ENCODE results near the gene SNRPB.

DNA sequence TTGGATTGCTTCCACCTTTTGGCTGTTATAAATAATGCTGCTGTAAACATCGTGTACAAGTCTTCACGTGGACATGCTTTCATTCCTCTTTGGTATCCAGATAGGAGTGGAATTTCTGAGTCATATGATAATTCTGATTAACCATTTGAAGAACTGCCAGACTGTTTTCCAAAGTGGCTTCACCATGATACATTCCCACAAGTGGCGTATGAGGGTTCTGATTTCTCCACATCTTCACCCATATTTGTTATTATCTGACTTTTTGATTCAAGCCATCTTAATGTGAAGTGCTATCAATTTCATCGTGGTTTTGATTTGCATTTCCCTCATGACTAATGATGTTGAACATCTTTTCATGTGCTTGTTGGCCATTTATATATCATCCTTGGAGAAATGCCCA, 2.9 kb upstream of the SNRPB start:
- TF ChIP-seq NFYB (CRISPR knock-in tag; conservative IDR thresholded peaks at IDR 0.05; ENCODE audit: low read depth) (no peak), TCF7 (CRISPR knock-in tag; IDR thresholded peaks at IDR 0.05; ENCODE audit: low read depth) (no peak)
- TF ChIP-seq, protein P1, sequence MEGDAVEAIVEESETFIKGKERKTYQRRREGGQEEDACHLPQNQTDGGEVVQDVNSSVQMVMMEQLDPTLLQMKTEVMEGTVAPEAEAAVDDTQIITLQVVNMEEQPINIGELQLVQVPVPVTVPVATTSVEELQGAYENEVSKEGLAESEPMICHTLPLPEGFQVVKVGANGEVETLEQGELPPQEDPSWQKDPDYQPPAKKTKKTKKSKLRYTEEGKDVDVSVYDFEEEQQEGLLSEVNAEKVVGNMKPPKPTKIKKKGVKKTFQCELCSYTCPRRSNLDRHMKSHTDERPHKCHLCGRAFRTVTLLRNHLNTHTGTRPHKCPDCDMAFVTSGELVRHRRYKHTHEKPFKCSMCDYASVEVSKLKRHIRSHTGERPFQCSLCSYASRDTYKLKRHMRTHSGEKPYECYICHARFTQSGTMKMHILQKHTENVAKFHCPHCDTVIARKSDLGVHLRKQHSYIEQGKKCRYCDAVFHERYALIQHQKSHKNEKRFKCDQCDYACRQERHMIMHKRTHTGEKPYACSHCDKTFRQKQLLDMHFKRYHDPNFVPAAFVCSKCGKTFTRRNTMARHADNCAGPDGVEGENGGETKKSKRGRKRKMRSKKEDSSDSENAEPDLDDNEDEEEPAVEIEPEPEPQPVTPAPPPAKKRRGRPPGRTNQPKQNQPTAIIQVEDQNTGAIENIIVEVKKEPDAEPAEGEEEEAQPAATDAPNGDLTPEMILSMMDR (IDR thresholded peaks at IDR 0.05): no peak
- TF ChIP-seq, protein P2, sequence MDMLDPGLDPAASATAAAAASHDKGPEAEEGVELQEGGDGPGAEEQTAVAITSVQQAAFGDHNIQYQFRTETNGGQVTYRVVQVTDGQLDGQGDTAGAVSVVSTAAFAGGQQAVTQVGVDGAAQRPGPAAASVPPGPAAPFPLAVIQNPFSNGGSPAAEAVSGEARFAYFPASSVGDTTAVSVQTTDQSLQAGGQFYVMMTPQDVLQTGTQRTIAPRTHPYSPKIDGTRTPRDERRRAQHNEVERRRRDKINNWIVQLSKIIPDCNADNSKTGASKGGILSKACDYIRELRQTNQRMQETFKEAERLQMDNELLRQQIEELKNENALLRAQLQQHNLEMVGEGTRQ (CRISPR knock-in tag; IDR thresholded peaks at IDR 0.05): no peak
- TF ChIP-seq, protein P3, sequence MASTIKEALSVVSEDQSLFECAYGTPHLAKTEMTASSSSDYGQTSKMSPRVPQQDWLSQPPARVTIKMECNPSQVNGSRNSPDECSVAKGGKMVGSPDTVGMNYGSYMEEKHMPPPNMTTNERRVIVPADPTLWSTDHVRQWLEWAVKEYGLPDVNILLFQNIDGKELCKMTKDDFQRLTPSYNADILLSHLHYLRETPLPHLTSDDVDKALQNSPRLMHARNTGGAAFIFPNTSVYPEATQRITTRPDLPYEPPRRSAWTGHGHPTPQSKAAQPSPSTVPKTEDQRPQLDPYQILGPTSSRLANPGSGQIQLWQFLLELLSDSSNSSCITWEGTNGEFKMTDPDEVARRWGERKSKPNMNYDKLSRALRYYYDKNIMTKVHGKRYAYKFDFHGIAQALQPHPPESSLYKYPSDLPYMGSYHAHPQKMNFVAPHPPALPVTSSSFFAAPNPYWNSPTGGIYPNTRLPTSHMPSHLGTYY (CRISPR knock-in tag; IDR thresholded peaks at IDR 0.05): no peak
